GM12875 (cell line): Measurements from ENCODE around the gene APELA.

Experiments used
- H3K4me3 ChIP-seq: one replicate; pipeline ENCODE4 v1.5.1; 2011; ENCODE audit warnings: low read depth, low read length, control low read depth
- CTCF ChIP-seq: IDR thresholded peaks from 2 replicates; pipeline ENCODE4 v1.5.1; 2011; ENCODE audit warnings: low read depth, mild to moderate bottlenecking, control low read depth, inconsistent platforms, low read length, moderate library complexity, borderline replicate concordance; ENCODE audit not compliant: insufficient read depth

Gene APELA

DNA sequence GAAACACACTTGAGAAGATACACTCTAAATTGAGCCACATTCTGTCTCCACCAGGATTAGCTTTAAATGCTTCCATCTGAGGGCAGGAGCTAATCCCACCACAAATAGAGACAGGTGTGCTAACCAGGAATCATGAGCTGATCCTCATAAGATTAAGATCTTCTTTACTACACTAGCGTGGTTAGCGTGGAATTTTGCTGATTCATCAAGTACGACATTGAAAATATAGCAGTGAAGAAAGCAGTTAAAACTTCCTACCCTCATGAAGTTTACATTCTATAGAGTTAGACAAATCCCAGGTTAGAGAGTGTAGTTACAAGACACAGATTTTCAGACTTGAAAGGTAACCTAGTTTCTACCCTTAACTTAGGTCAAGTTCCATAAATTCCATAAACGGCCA lies 5.3 kb upstream of the APELA start:
- no peak for TF ChIP-seq CTCF
- H3K4me3 ChIP-seq: no peak overlapping the region

- H3K4me3 ChIP-seq: no peak overlapping the region
- TF ChIP-seq CTCF: no peak
These were observed 4.5 kb upstream of the APELA start for GRCh38 chr4:164872481-164872880.

DNA sequence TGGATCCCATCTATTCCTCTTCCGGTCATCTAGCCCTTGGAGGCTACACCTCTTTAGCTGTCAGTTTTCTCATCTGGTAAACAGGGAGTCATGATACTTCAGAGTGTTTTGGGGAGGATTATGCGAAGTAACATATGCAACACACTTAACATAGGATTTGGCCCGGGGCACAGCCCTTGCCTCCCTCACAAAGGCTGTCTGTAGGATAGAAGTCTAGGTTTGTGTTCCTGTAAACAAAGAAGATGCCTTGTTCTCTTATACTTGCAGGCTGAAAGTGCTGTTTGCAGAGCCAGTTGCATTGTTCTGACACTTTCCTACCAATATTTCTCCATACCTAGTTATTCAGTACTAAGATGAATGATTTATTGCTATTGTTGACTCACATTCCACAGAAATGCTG lies 2.2 kb upstream of the APELA start:
- no peak for TF ChIP-seq CTCF
- H3K4me3 ChIP-seq: no peak overlapping the region

- TF ChIP-seq CTCF: no peak
- no peak overlapping the region for H3K4me3 ChIP-seq
These were observed 3.7 kb downstream of the APELA start for GRCh38 chr4:164880489-164881262.

DNA sequence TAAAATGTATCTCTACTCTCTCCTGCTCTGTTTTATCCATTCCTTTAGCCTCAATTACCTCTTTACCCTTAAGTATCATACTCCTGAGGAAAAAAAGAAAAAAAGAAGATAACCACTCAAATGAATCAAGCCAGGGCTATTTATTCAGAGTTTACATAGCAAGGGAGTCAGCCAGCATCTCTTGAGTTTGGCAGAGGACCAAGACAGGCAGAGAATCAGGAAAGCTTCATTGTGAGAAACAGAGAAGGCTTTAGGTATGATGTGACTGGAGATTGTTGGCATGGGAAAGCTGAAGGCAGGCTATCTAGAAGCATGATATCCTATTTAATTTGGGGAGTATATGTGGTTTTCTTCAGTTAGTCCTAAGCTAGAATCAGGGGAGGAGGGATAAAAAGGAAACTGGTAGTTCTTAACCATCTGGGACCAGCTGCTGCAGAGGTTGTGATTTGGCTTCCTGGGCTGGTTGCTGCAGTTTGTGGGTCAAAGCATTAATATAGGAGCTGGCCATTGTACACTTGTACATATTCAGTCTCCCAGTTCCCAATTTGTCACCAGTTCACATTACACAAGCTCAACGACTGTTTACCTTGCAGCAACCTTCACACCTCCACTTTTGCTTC lies 11.2 kb downstream of the APELA start:
- no peak for TF ChIP-seq CTCF

DNA sequence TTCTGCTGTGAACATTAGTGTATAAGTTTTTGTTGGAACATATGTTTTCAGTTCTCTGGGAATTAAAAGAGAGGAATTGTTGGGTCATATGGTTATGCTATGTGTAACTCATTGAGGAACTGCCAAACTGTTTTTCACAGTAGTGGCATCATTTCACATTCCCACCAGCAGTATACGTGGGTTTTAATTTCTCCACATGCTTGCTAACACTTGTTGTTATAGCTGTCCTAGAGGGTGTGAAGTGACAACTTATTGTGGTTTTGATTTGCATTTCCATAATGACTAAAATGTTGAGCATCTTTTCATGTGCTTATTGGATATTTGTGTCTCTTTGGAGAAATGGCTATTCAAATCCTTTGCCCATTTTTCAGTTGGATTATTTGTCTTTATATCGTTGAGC lies 13.7 kb downstream of the APELA start:
- no peak for TF ChIP-seq CTCF
- no peak overlapping the region for H3K4me3 ChIP-seq

More for the DNA sequence above, 11.2 kb downstream of the APELA start:
- H3K4me3 ChIP-seq: no peak overlapping the region

GRCh38 chr4:164892018-164892417 lies 15.0 kb downstream of the APELA start:
- TF ChIP-seq CTCF: no peak
- no peak overlapping the region for H3K4me3 ChIP-seq
